Measurements from ENCODE around the gene WDR83. TPM values are rescaled to one million over a fixed set of nuclear protein-coding genes. Genes with fewer than 3 reads are reported as not detected.
A peak's percentile ranks its signal among the peaks of the same experiment; 100 is the strongest.
"Not testable (repeated sequence)": the region's sequence is repeated elsewhere in the genome, so short reads cannot be mapped to it uniquely, and the experiment has no call there.

The WDR83 gene
- polyA plus RNA-seq, 4 donors, result 10.9 to 23.8 (median 19.9) TPM

- Histone ChIP-seq H3K4me1 (ENCODE audit: control insufficient read depth in 3 of 3, insufficient read depth in 2 of 3, low read depth in 1 of 3, low read length in 2 of 3) (peaks cover 10 to 22% (median 12%) of the 10 kb centered on the region in 3 donors), H3K9me3 (ENCODE audit: control insufficient read depth in 2 of 2, insufficient read depth in 1 of 2, low read depth in 1 of 2, low read length in 1 of 2) (no peaks in the 10 kb centered on the region), H3K36me3 (ENCODE audit: control insufficient read depth in 3 of 3, insufficient read depth in 2 of 3, low read depth in 1 of 3, low read length in 3 of 3) (peaks cover 2 to 60% (median 6%) of the 10 kb centered on the region in 3 donors), H3K4me3 (ENCODE audit: low read depth in 1 of 3, low read length in 3 of 3) (peak overlapping the region; percentile 77 to 88 (median 86)), H3K27me3 (ENCODE audit: control insufficient read depth in 3 of 3, insufficient read depth in 3 of 3, low read length in 3 of 3) (no peaks in the 10 kb centered on the region), H3K27ac (ENCODE audit: low read depth in 1 of 3, low read length in 2 of 3) (peak overlapping the region; percentile 74 to 94 (median 93))
- 0 to 1% (median 0%) methylated on average over 56 to 64 of the region's 64 CpGs for WGBS, 3 donors
- no peak for FAIRE-seq
- DNase-seq, result peak; percentile 85 to 91
Observed at GRCh38 chr19:12669270-12670158, 2.9 kb downstream of the WDR83 start.

- Histone ChIP-seq H3K27me3 (ENCODE audit: control insufficient read depth in 3 of 3, insufficient read depth in 3 of 3, low read length in 3 of 3) (no peaks in the 10 kb centered on the region), H3K9me3 (ENCODE audit: control insufficient read depth in 2 of 2, insufficient read depth in 1 of 2, low read depth in 1 of 2, low read length in 1 of 2) (no peaks in the 10 kb centered on the region), H3K36me3 (ENCODE audit: control insufficient read depth in 3 of 3, insufficient read depth in 2 of 3, low read depth in 1 of 3, low read length in 3 of 3) (peaks cover 3 to 60% (median 8%) of the 10 kb centered on the region in 3 donors), H3K27ac (ENCODE audit: low read depth in 1 of 3, low read length in 2 of 3) (peak overlapping the region; percentile 74 to 94 (median 93)), H3K4me1 (ENCODE audit: control insufficient read depth in 3 of 3, insufficient read depth in 2 of 3, low read depth in 1 of 3, low read length in 2 of 3) (peaks cover 10 to 22% (median 12%) of the 10 kb centered on the region in 3 donors), H3K4me3 (ENCODE audit: low read depth in 1 of 3, low read length in 3 of 3) (peak overlapping the region; percentile 77 to 88 (median 86))
- FAIRE-seq, result no peak
- no peak for DNase-seq
- WGBS, 3 donors, result 31 to 37% (median 33%) methylated on average over 23 to 26 of the region's 26 CpGs
Observed at GRCh38 chr19:12670159-12670928, 3.7 kb downstream of the WDR83 start.

DNA sequence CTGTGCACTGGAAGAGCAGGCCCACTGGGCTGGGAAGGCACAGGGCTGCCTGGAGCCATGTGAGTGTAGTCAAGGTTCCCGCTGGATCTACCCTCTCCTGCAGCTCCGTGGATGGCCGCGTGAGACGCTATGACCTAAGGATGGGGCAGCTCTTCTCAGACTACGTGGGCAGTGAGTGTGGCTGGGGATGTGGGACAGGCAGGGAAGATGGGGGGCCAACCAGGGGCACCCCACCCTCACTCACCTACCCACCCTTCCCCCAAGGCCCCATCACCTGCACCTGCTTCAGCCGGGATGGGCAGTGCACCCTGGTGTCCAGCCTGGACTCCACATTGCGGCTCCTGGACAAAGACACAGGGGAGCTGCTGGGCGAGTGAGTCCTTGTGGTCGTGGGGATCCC, 6.1 kb downstream of the WDR83 start:
- Histone ChIP-seq H3K9me3 (ENCODE audit: control insufficient read depth in 2 of 2, insufficient read depth in 1 of 2, low read depth in 1 of 2, low read length in 1 of 2) (no peaks in the 10 kb centered on the region), H3K27me3 (ENCODE audit: control insufficient read depth in 3 of 3, insufficient read depth in 3 of 3, low read length in 3 of 3) (no peaks in the 10 kb centered on the region), H3K27ac (ENCODE audit: low read depth in 1 of 3, low read length in 2 of 3) (no peak overlapping the region), H3K4me3 (ENCODE audit: low read depth in 1 of 3, low read length in 3 of 3) (no peak overlapping the region), H3K4me1 (ENCODE audit: control insufficient read depth in 3 of 3, insufficient read depth in 2 of 3, low read depth in 1 of 3, low read length in 2 of 3) (peaks cover 3 to 14% (median 5%) of the 10 kb centered on the region in 3 donors), H3K36me3 (ENCODE audit: control insufficient read depth in 3 of 3, insufficient read depth in 2 of 3, low read depth in 1 of 3, low read length in 3 of 3) (peaks cover 8 to 74% (median 9%) of the 10 kb centered on the region in 3 donors)
- DNase-seq, result no peak
- FAIRE-seq, result no peak
- 82 to 88% (median 82%) methylated on average over 8 to 10 of the region's 10 CpGs for WGBS, 3 donors

GRCh38 chr19:12675399-12675798, 8.8 kb downstream of the WDR83 start:
- WGBS, 3 donors, result 95% methylated on average over 10 of the region's 10 CpGs
- no peak for FAIRE-seq
- H3K36me3 ChIP-seq (ENCODE audit: control insufficient read depth in 3 of 3, insufficient read depth in 2 of 3, low read depth in 1 of 3, low read length in 3 of 3), result peaks cover 12 to 92% (median 13%) of the 10 kb centered on the region in 3 donors

GRCh38 chr19:12675940-12676339, 9.3 kb downstream of the WDR83 start:
- Histone ChIP-seq H3K4me3 (ENCODE audit: low read depth in 1 of 3, low read length in 3 of 3) (no peak overlapping the region), H3K4me1 (ENCODE audit: control insufficient read depth in 3 of 3, insufficient read depth in 2 of 3, low read depth in 1 of 3, low read length in 2 of 3) (no peaks in the 10 kb centered on the region), H3K36me3 (ENCODE audit: control insufficient read depth in 3 of 3, insufficient read depth in 2 of 3, low read depth in 1 of 3, low read length in 3 of 3) (peaks cover 12 to 86% (median 13%) of the 10 kb centered on the region in 3 donors), H3K27me3 (ENCODE audit: control insufficient read depth in 3 of 3, insufficient read depth in 3 of 3, low read length in 3 of 3) (no peaks in the 10 kb centered on the region), H3K9me3 (ENCODE audit: control insufficient read depth in 2 of 2, insufficient read depth in 1 of 2, low read depth in 1 of 2, low read length in 1 of 2) (no peaks in the 10 kb centered on the region), H3K27ac (ENCODE audit: low read depth in 1 of 3, low read length in 2 of 3) (no peak overlapping the region)
- FAIRE-seq, result no peak
- no peak for DNase-seq
- WGBS, 3 donors, result 84 to 89% (median 86%) methylated on average over 15 of the region's 15 CpGs

More at GRCh38 chr19:12675399-12675798, 8.8 kb downstream of the WDR83 start:
- Histone ChIP-seq H3K4me3 (ENCODE audit: low read depth in 1 of 3, low read length in 3 of 3) (no peak overlapping the region), H3K27ac (ENCODE audit: low read depth in 1 of 3, low read length in 2 of 3) (no peak overlapping the region), H3K4me1 (ENCODE audit: control insufficient read depth in 3 of 3, insufficient read depth in 2 of 3, low read depth in 1 of 3, low read length in 2 of 3) (peaks cover 0 to 3% (median 0%) of the 10 kb centered on the region in 3 donors), H3K9me3 (ENCODE audit: control insufficient read depth in 2 of 2, insufficient read depth in 1 of 2, low read depth in 1 of 2, low read length in 1 of 2) (no peaks in the 10 kb centered on the region), H3K27me3 (ENCODE audit: control insufficient read depth in 3 of 3, insufficient read depth in 3 of 3, low read length in 3 of 3) (no peaks in the 10 kb centered on the region)
- DNase-seq, result no peak

GRCh38 chr19:12676384-12676792, 9.8 kb downstream of the WDR83 start:
- no peak overlapping the region for H3K4me3 ChIP-seq (ENCODE audit: low read depth in 1 of 3, low read length in 3 of 3)
- DNase-seq (peak; percentile 83), FAIRE-seq (no peak)
- no peaks in the 10 kb centered on the region for H3K4me1 ChIP-seq (ENCODE audit: control insufficient read depth in 3 of 3, insufficient read depth in 2 of 3, low read depth in 1 of 3, low read length in 2 of 3)
- H3K27ac ChIP-seq (ENCODE audit: low read depth in 1 of 3, low read length in 2 of 3), result no peak overlapping the region
- H3K27me3 ChIP-seq (ENCODE audit: control insufficient read depth in 3 of 3, insufficient read depth in 3 of 3, low read length in 3 of 3), result no peaks in the 10 kb centered on the region
- H3K36me3 ChIP-seq (ENCODE audit: control insufficient read depth in 3 of 3, insufficient read depth in 2 of 3, low read depth in 1 of 3, low read length in 3 of 3), result peaks cover 12 to 86% (median 13%) of the 10 kb centered on the region in 3 donors
- WGBS, 3 donors, result 16 to 23% (median 20%) methylated on average over 4 of the region's 4 CpGs
- H3K9me3 ChIP-seq (ENCODE audit: control insufficient read depth in 2 of 2, insufficient read depth in 1 of 2, low read depth in 1 of 2, low read length in 1 of 2), result no peaks in the 10 kb centered on the region

GRCh38 chr19:12676928-12677327, 10.3 kb downstream of the WDR83 start:
- Histone ChIP-seq H3K4me3 (ENCODE audit: low read depth in 1 of 3, low read length in 3 of 3) (no peak overlapping the region), H3K9me3 (ENCODE audit: control insufficient read depth in 2 of 2, insufficient read depth in 1 of 2, low read depth in 1 of 2, low read length in 1 of 2) (no peaks in the 10 kb centered on the region), H3K27ac (ENCODE audit: low read depth in 1 of 3, low read length in 2 of 3) (no peak overlapping the region), H3K27me3 (ENCODE audit: control insufficient read depth in 3 of 3, insufficient read depth in 3 of 3, low read length in 3 of 3) (no peaks in the 10 kb centered on the region), H3K36me3 (ENCODE audit: control insufficient read depth in 3 of 3, insufficient read depth in 2 of 3, low read depth in 1 of 3, low read length in 3 of 3) (peaks cover 9 to 83% (median 13%) of the 10 kb centered on the region in 3 donors), H3K4me1 (ENCODE audit: control insufficient read depth in 3 of 3, insufficient read depth in 2 of 3, low read depth in 1 of 3, low read length in 2 of 3) (no peaks in the 10 kb centered on the region)
- FAIRE-seq (no peak), DNase-seq (no peak)
- 93 to 95% (median 94%) methylated on average over 12 of the region's 12 CpGs for WGBS, 3 donors

DNA sequence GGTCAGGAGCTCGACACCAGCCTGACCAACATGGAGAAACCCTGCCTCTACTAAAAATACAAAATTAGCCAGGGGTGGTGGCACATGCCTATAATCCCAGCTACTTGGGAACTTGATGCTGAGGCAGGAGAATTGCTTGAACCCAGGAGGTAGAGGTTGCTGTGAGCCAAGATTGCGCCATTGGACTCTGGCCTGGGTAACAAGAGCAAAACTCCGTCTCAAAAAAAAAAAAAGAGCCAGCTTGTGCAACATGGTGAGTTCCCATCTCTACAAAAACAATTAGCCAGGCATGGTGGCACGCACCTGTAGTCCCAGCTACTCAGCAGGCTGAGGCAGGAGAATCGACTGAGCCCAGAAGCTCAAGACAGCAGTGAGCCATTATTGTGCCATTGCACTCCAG, 11.4 kb downstream of the WDR83 start:
- not testable (repeated sequence) for H3K9me3 ChIP-seq (ENCODE audit: control insufficient read depth in 2 of 2, insufficient read depth in 1 of 2, low read depth in 1 of 2, low read length in 1 of 2); H3K4me3 ChIP-seq (ENCODE audit: low read depth in 1 of 3, low read length in 3 of 3); FAIRE-seq; H3K27me3 ChIP-seq (ENCODE audit: control insufficient read depth in 3 of 3, insufficient read depth in 3 of 3, low read length in 3 of 3); H3K4me1 ChIP-seq (ENCODE audit: control insufficient read depth in 3 of 3, insufficient read depth in 2 of 3, low read depth in 1 of 3, low read length in 2 of 3)
- 60 to 88% (median 66%) methylated on average over 5 of the region's 5 CpGs for WGBS, 3 donors
- peak; percentile 47 to 63 for DNase-seq
- Histone ChIP-seq H3K27ac (ENCODE audit: low read depth in 1 of 3, low read length in 2 of 3) (peak overlapping the region in 1 of 3 donors; percentile 28), H3K36me3 (ENCODE audit: control insufficient read depth in 3 of 3, insufficient read depth in 2 of 3, low read depth in 1 of 3, low read length in 3 of 3) (peaks cover 9 to 72% (median 13%) of the 10 kb centered on the region in 3 donors)
